ENCODE data around the gene USE1. TPM values are rescaled to one million over a fixed set of nuclear protein-coding genes. Genes with fewer than 3 reads are reported as not detected.

USE1 gene
- total and polyA plus RNA-seq, 9 of the 15 experiments (the other 6 are each of a cell fraction or from before 2014, with no cell fraction given), result 17.3 to 52.4 (median 34.0) TPM

- TF ChIP-seq CREB3 (tag; conservative IDR thresholded peaks at IDR 0.05; ENCODE audit: low read depth), result no peak
Measured at GRCh38 chr19:17165715-17166114, 49.4 kb upstream of the USE1 start (continued).

GRCh38 chr19:17170538-17171297 is 44.4 kb upstream of the USE1 start:
- DNase-seq (ENCODE audit: extremely low read depth in 1 of 4, low spot score in 3 of 4) (no peak), FAIRE-seq (no peak), ATAC-seq (peak; percentile 47; the same call in 1 of the 3 replicates)
- Histone ChIP-seq H3K4me2 (ENCODE audit: insufficient read depth, low read length) (no peak overlapping the region), H3K4me3 (no peak overlapping the region), H3K79me2 (ENCODE audit: control insufficient read depth, insufficient read depth, low read length) (no peaks in the 10 kb centered on the region), H3K36me3 (ENCODE audit: control insufficient read depth, insufficient read depth, low read length) (peaks cover 69% of the 10 kb centered on the region; the same call in 2 of the 3 replicates), H3K9ac (ENCODE audit: insufficient read depth in 1 of 2, low read depth in 2 of 2, low read length in 2 of 2) (no peak overlapping the region), H3K9me1 (ENCODE audit: control insufficient read depth, insufficient read depth, low read length) (no peaks in the 10 kb centered on the region), H4K20me1 (replicated peaks; ENCODE audit: control insufficient read depth, insufficient read depth, low read length) (no peaks in the 10 kb centered on the region), H2AFZ (ENCODE audit: low read depth, low read length) (no peak overlapping the region), H3K27ac (ENCODE audit: extremely low read depth, low read depth, low read length) (no peak overlapping the region), H3K9me3 (replicated peaks; ENCODE audit: control insufficient read depth, insufficient read depth, low read depth, low read length) (no peaks in the 10 kb centered on the region), H3K27me3 (ENCODE audit: control insufficient read depth in 2 of 2, insufficient read depth in 2 of 2, low read length in 2 of 2) (no peaks in the 10 kb centered on the region), H3K4me1 (replicated peaks in 1 of 2; ENCODE audit: control insufficient read depth in 2 of 2, insufficient read depth in 2 of 2, low read length in 2 of 2) (peaks cover 0 to 5% of the 10 kb centered on the region in 2 experiments; a peak in 1 of 5 replicates)
- ChIA-PET CTCF (ENCODE audit: low intra/inter-chr PET ratio) (no interaction called here), POLR2A (interaction anchor here (0.6 to 0.7 kb wide), 4 partner anchors 10 to 954 kb away, joined by 3 to 4 read pairs (median 4); no protein-coding TSS in a partner anchor)
- 83% methylated on average over 12 of the region's 13 CpGs for WGBS (ENCODE audit: insufficient coverage, low coverage, missing lambda C conversion rate)
- no peak for TF ChIP-seq ZNF79 (CRISPR knock-in tag; IDR thresholded peaks at IDR 0.05; ENCODE audit: low read depth)
- no peak for TF ChIP-seq NCOA4 (IDR thresholded peaks at IDR 0.05; ENCODE audit: partially characterized antibody)
- no peak for TF ChIP-seq CTCFL (IDR thresholded peaks at IDR 0.05; ENCODE audit: borderline replicate concordance, insufficient read depth, low read depth, low read length, poor library complexity, severe bottlenecking)
- peak; percentile 94 for TF ChIP-seq ZNF121 (CRISPR knock-in tag; conservative IDR thresholded peaks at IDR 0.05)
- TF ChIP-seq ZNF668 (CRISPR knock-in tag; IDR thresholded peaks at IDR 0.05), result no peak
- 0 out of 2 replicates have a peak, but pooled peaks have one; percentile 18 for TF ChIP-seq BCOR (IDR thresholded peaks at IDR 0.05)
- TF ChIP-seq ZNF384 (IDR thresholded peaks at IDR 0.05; ENCODE audit: low read depth, low read length), result peak; percentile 66
- in situ Hi-C loops (cut with MboI) (no loop called here), intact Hi-C loops (cut with micrococcal nuclease) (no loop called here)
- BruUV-seq (replicated peaks), result no TSS peak

Measured in K562 (cell line).